GM12891 (cell line): ENCODE data around the gene MZT2B.

Experiments used
- POLR2A ChIP-seq: IDR thresholded peaks from 2 replicates; pipeline ENCODE4 v1.6.1; 2011; ENCODE audit warnings: low read depth, low read length, control low read depth
- POLR2AphosphoS5 ChIP-seq: IDR thresholded peaks from 2 replicates; pipeline ENCODE4 v1.6.1; 2011; ENCODE audit warnings: low read depth, low read length, control low read depth
- POU2F2 ChIP-seq: IDR thresholded peaks from 2 replicates; pipeline ENCODE4 v1.6.1; 2011; ENCODE audit warnings: low read depth, mild to moderate bottlenecking, control low read depth, low read length, moderate library complexity
- SPI1 ChIP-seq: IDR thresholded peaks from 2 replicates; pipeline ENCODE4 v1.6.1; 2011; ENCODE audit warnings: low read depth, low read length, control low read depth
- TAF1 ChIP-seq: IDR thresholded peaks from 2 replicates; pipeline ENCODE4 v1.6.1; 2011; ENCODE audit warnings: low read depth, low read length, control low read depth

GRCh38 chr2:130183512-130184373, 1.7 kb downstream of the MZT2B start:
- TF ChIP-seq POLR2AphosphoS5 (no peak), POLR2A (no peak), SPI1 (no peak), TAF1 (no peak), POU2F2 (no peak)
